Calu3 (cell line): ENCODE results near the gene TEX11. TPM values are rescaled to one million over a fixed set of nuclear protein-coding genes. Genes with fewer than 3 reads are reported as not detected.
"Not testable (repeated sequence)": the region's sequence is repeated elsewhere in the genome, so short reads cannot be mapped to it uniquely, and the experiment has no call there.

ENCODE experiments used
- BruUV-seq: library from RNA; stranded (reverse); fragments of 400-500 nt; replicated peaks from 2 replicates; lab custom pipeline; 2021; lab: Mats Ljungman, UMichigan
- CTCF ChIA-PET: fragments of 300-600 bp; sonication (Branson Sonifier 250); formaldehyde crosslinking; loops from one replicate; lab custom pipeline; 2022; ENCODE audit warnings: antibody characterized with exemption; lab: Charles Lee
- DNase-seq: peaks from one replicate; pipeline ENCODE4 v3.0.0; 2022
- H3K27ac Mint-ChIP-seq: one replicate; pipeline ENCODE4 v1.8.0; 2022; ENCODE audit warnings: mixed read lengths; ENCODE audit not compliant: unreplicated experiment
- H3K27me3 Mint-ChIP-seq: one replicate; pipeline ENCODE4 v1.8.0; 2022; ENCODE audit warnings: mixed read lengths; ENCODE audit not compliant: unreplicated experiment
- H3K36me3 Mint-ChIP-seq: one replicate; pipeline ENCODE4 v1.8.0; 2022; ENCODE audit warnings: mild to moderate bottlenecking, moderate library complexity, mixed read lengths; ENCODE audit not compliant: insufficient read depth, unreplicated experiment
- H3K4me1 Mint-ChIP-seq: one replicate; pipeline ENCODE4 v1.8.0; 2022; ENCODE audit warnings: mild to moderate bottlenecking, low read depth, mixed read lengths; ENCODE audit not compliant: unreplicated experiment
- H3K4me3 Mint-ChIP-seq: one replicate; pipeline ENCODE4 v1.8.0; 2022; ENCODE audit warnings: mild to moderate bottlenecking, low read depth, moderate library complexity, mixed read lengths; ENCODE audit not compliant: unreplicated experiment
- H3K9me3 Mint-ChIP-seq: one replicate; pipeline ENCODE4 v1.8.0; 2022; ENCODE audit warnings: low read depth, mixed read lengths; ENCODE audit not compliant: unreplicated experiment
- intact Hi-C: fragments of 100-400 bp; cut with micrococcal nuclease; formaldehyde crosslinking; loops from one replicate; pipeline ENCODE4 v1.10.0; 2022; ENCODE audit not compliant: unreplicated experiment
- total RNA-seq: library from RNA; stranded (reverse); gene quantifications from 2 replicates; pipeline ENCODE4 v1.2.3, GENCODE V29; 2022
- TF ChIP-seq, protein P1 (sequence below): fragments of 200-600 bp; IDR thresholded peaks from one replicate; pipeline ENCODE4 v1.8.0; 2022; ENCODE audit warnings: antibody characterized with exemption; ENCODE audit not compliant: unreplicated experiment

TEX11 gene
- total RNA-seq, 1 experiment from 2014 or later = not detected

DNA sequence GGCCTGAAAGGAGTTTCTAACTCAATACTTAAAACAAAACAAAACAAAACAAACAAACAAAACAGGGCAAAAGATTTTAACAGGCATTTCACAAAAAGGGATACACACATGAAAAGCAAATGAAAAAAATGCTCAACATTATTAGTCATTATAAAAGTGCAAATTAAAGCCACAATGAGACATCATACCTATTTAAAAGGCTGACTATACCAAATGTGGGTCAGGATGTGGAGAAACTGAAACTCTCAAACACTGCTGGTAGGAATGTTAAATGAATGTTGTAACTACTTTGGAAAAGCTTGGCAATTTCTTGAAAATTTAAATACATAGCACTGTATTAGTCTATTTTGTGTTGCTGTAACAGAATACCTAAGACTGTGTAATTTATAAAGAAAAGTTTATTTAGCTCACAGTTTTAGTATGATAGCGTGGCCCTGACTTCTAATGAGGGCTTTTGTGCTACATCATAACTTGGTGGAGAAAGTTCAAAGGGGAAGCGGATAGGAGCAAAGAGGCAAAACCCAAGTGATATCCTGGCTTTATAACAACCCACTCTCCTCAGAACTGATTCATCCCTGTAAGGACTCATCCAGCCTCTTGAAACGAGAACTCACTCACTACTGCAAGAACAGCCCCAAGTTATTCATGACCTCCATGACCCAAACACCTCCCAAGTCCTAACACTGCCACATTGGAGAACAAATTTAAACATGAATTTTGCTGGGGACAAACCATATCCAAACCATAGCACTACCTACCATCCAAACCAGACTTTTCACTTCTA is 214.0 kb downstream of the TEX11 start:
- Mint-ChIP-seq H3K4me3 (no peak overlapping the region), H3K36me3 (no peaks in the 10 kb centered on the region), H3K27me3 (no peaks in the 10 kb centered on the region), H3K27ac (no peak overlapping the region), H3K9me3 (no peaks in the 10 kb centered on the region), H3K4me1 (no peaks in the 10 kb centered on the region)
- TF ChIP-seq, protein P1, sequence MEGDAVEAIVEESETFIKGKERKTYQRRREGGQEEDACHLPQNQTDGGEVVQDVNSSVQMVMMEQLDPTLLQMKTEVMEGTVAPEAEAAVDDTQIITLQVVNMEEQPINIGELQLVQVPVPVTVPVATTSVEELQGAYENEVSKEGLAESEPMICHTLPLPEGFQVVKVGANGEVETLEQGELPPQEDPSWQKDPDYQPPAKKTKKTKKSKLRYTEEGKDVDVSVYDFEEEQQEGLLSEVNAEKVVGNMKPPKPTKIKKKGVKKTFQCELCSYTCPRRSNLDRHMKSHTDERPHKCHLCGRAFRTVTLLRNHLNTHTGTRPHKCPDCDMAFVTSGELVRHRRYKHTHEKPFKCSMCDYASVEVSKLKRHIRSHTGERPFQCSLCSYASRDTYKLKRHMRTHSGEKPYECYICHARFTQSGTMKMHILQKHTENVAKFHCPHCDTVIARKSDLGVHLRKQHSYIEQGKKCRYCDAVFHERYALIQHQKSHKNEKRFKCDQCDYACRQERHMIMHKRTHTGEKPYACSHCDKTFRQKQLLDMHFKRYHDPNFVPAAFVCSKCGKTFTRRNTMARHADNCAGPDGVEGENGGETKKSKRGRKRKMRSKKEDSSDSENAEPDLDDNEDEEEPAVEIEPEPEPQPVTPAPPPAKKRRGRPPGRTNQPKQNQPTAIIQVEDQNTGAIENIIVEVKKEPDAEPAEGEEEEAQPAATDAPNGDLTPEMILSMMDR = no peak
- CTCF ChIA-PET = no interaction called here
- no TSS peak for BruUV-seq
- no peak for DNase-seq
- intact Hi-C loops = no loop called here

- H3K4me1 Mint-ChIP-seq = not testable (repeated sequence)
Observed at GRCh38 chrX:70679455-70679854, 229.1 kb downstream of the TEX11 start.

DNA sequence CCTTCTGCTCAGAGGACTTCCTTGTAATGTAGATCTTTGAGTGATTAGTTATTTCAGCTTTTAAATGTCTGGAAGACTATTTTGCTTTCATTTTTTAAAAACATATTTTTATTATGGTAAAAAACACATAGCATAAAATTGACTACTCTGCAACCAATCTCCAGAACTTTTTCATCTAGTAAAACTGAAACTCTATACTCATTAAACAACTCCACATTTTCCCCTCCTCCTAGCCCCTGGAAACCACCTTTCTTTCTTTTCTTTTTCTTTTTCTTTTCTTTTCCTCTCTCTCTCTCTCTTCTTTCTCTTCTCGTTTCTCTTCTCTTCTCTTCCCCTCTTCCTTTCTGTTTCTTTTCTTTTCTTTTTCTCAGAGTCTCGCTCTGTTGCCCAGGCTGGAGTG is 233.2 kb downstream of the TEX11 start:
- CTCF ChIA-PET = no interaction called here
- intact Hi-C loops = no loop called here
- Mint-ChIP-seq H3K36me3 (no peaks in the 10 kb centered on the region), H3K27ac (no peak overlapping the region), H3K9me3 (no peaks in the 10 kb centered on the region), H3K27me3 (no peaks in the 10 kb centered on the region), H3K4me1 (no peaks in the 10 kb centered on the region), H3K4me3 (no peak overlapping the region)
- no TSS peak for BruUV-seq
- no peak for DNase-seq
- TF ChIP-seq, protein P1 = no peak

More at GRCh38 chrX:70679455-70679854, 229.1 kb downstream of the TEX11 start:
- DNase-seq, BruUV-seq, intact Hi-C loops, H3K9me3 Mint-ChIP-seq, H3K36me3 Mint-ChIP-seq, H3K27ac Mint-ChIP-seq, H3K4me3 Mint-ChIP-seq, CTCF ChIA-PET, H3K27me3 Mint-ChIP-seq: not testable (repeated sequence)

GRCh38 chrX:70672326-70672725 is 236.2 kb downstream of the TEX11 start:
- TF ChIP-seq, protein P1 = no peak
- H3K4me3 Mint-ChIP-seq = no peak overlapping the region
- H3K9me3 Mint-ChIP-seq = no peaks in the 10 kb centered on the region
- DNase-seq = no peak
- BruUV-seq = no TSS peak
- peaks cover 21% of the 10 kb centered on the region for H3K27me3 Mint-ChIP-seq
- no peaks in the 10 kb centered on the region for H3K36me3 Mint-ChIP-seq
- intact Hi-C loops = no loop called here
- CTCF ChIA-PET = no interaction called here
- H3K4me1 Mint-ChIP-seq = no peaks in the 10 kb centered on the region
- no peak overlapping the region for H3K27ac Mint-ChIP-seq

DNA sequence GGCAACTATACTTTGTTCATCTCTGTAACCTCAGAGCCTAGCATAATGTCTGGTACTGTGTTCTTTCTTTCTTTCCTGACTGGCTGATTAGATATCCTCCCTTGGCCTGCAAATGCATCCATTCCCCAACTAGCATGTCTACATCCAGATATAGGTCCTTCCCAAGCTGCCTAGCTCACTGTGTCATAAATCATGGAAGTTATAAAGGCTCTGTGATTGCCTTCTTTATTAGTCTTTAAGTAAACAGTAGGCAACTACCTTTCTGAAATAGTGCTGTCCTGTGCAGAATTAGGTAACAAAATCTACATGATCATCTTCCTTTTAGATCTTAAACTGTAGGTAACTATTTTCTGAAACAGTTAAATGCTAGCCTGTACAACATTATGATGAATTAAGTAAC is 239.4 kb downstream of the TEX11 start:
- H3K4me3 Mint-ChIP-seq = no peak overlapping the region
- TF ChIP-seq, protein P1 = no peak
- H3K4me1 Mint-ChIP-seq = no peaks in the 10 kb centered on the region
- intact Hi-C loops = loop anchor here (5.0 to 10.0 kb wide), 2 partner anchors 217 to 474 kb away; no protein-coding TSS in a partner anchor
- H3K36me3 Mint-ChIP-seq = no peaks in the 10 kb centered on the region
- CTCF ChIA-PET = no interaction called here
- DNase-seq = no peak
- H3K27ac Mint-ChIP-seq = no peak overlapping the region
- H3K27me3 Mint-ChIP-seq = peaks cover 34% of the 10 kb centered on the region
- no peaks in the 10 kb centered on the region for H3K9me3 Mint-ChIP-seq
- BruUV-seq = no TSS peak
